ENCODE data around the gene RAB33B.

Gene RAB33B

DNA sequence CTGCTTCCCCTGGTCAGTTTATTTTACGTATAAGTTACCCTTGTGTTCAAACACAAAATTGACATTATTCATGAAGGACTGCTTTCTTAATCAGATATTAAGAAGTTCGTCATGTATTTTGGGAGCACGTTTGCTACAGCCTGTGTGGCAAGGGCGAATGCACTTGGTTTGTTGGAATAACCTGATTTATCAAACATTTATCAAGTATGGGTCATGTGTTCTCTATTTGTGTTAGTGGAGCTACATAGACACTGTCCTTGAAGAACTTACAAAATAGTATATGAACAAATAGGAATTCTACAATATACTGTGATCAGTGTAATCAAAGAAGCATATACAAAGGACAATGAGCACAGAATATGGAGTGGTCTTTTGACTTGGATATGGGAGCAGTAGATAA is 22.4 kb downstream of the RAB33B start:
- H3K36me3 ChIP-seq (replicated peaks; ENCODE audit: low read depth, low read length), result peaks cover 18% of the 10 kb centered on the region
- H3K79me2 ChIP-seq (ENCODE audit: low read length), result no peaks in the 10 kb centered on the region
- H3K4me3 ChIP-seq (ENCODE audit: low read length), result no peak overlapping the region
- no peaks in the 10 kb centered on the region for H3K27me3 ChIP-seq (ENCODE audit: low read depth, low read length)
- H4K20me1 ChIP-seq (ENCODE audit: insufficient read depth, low read length), result no peaks in the 10 kb centered on the region
- H3K27ac ChIP-seq (ENCODE audit: low read length), result no peak overlapping the region
- TF ChIP-seq, protein P1, sequence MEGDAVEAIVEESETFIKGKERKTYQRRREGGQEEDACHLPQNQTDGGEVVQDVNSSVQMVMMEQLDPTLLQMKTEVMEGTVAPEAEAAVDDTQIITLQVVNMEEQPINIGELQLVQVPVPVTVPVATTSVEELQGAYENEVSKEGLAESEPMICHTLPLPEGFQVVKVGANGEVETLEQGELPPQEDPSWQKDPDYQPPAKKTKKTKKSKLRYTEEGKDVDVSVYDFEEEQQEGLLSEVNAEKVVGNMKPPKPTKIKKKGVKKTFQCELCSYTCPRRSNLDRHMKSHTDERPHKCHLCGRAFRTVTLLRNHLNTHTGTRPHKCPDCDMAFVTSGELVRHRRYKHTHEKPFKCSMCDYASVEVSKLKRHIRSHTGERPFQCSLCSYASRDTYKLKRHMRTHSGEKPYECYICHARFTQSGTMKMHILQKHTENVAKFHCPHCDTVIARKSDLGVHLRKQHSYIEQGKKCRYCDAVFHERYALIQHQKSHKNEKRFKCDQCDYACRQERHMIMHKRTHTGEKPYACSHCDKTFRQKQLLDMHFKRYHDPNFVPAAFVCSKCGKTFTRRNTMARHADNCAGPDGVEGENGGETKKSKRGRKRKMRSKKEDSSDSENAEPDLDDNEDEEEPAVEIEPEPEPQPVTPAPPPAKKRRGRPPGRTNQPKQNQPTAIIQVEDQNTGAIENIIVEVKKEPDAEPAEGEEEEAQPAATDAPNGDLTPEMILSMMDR (IDR thresholded peaks at IDR 0.05; ENCODE audit: low read depth, low read length), result no peak
- no peak for TF ChIP-seq EZH2phosphoT487 (IDR thresholded peaks at IDR 0.05; ENCODE audit: low read depth)
- no peak overlapping the region for H3K9ac ChIP-seq (ENCODE audit: low read length)
- H3K4me2 ChIP-seq (ENCODE audit: low read length), result no peak overlapping the region
- peaks cover 16% of the 10 kb centered on the region for H3K4me1 ChIP-seq (ENCODE audit: low read length)
- H3K9me3 ChIP-seq (ENCODE audit: insufficient read depth, low read length), result 0 out of 2 replicates have a peak, but pooled peaks cover 3% of the 10 kb centered on the region
- H2AFZ ChIP-seq (ENCODE audit: low read depth, low read length), result no peak overlapping the region

DNA sequence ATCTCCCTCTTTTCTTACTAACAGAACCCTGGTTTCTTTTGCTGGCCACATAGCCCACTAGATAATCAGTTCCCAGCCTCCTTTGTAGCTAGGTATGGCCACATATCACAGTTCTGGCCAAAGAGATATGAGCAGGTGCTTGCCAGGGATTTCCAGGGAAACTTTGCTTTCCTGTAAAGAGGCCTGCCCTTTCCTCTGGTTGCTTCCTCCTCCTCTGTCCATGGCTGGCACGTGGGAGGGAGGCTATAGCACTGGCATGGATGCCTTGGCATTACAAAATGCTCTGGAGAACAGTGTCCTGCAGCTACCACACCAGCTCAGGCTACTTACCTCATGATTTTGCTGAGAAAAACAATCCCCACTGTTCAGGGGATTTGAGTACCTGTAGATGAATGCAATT is 27.5 kb downstream of the RAB33B start:
- Histone ChIP-seq H3K27me3 (ENCODE audit: low read depth, low read length) (no peaks in the 10 kb centered on the region), H3K9ac (ENCODE audit: low read length) (no peak overlapping the region), H3K36me3 (replicated peaks; ENCODE audit: low read depth, low read length) (no peaks in the 10 kb centered on the region), H3K79me2 (ENCODE audit: low read length) (no peaks in the 10 kb centered on the region), H3K4me3 (ENCODE audit: low read length) (no peak overlapping the region), H3K9me3 (ENCODE audit: insufficient read depth, low read length) (no peaks in the 10 kb centered on the region), H2AFZ (ENCODE audit: low read depth, low read length) (no peak overlapping the region), H4K20me1 (ENCODE audit: insufficient read depth, low read length) (no peaks in the 10 kb centered on the region), H3K4me2 (ENCODE audit: low read length) (no peak overlapping the region), H3K4me1 (ENCODE audit: low read length) (peaks cover 9% of the 10 kb centered on the region), H3K27ac (ENCODE audit: low read length) (no peak overlapping the region)
- no peak for TF ChIP-seq EZH2phosphoT487 (IDR thresholded peaks at IDR 0.05; ENCODE audit: low read depth)
- TF ChIP-seq, protein P1 (IDR thresholded peaks at IDR 0.05; ENCODE audit: low read depth, low read length), result no peak

DNA sequence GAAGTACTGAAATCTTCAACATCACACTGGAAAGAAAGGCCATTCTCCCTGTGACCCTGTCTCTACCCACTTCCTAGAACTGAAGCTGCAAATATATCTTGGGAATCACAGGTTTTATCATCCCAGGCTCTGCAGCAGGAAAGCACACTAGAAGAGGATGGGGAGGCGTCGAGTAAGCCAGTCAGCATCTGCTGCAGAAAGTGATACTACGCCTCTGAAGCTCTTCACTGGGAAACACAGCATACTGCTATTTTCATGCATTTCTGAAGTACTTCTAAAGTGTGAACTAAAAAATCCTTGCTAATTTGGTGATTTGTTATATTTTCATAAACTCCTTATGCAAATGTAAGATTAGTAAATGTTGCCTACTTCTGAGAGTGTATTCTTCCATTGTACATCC is 29.1 kb downstream of the RAB33B start:
- Histone ChIP-seq H3K9me3 (ENCODE audit: insufficient read depth, low read length) (no peaks in the 10 kb centered on the region), H3K27ac (ENCODE audit: low read length) (no peak overlapping the region), H3K27me3 (ENCODE audit: low read depth, low read length) (no peaks in the 10 kb centered on the region), H3K9ac (ENCODE audit: low read length) (no peak overlapping the region), H3K36me3 (replicated peaks; ENCODE audit: low read depth, low read length) (no peaks in the 10 kb centered on the region), H3K4me3 (ENCODE audit: low read length) (no peak overlapping the region), H3K4me2 (ENCODE audit: low read length) (no peak overlapping the region), H3K79me2 (ENCODE audit: low read length) (no peaks in the 10 kb centered on the region), H2AFZ (ENCODE audit: low read depth, low read length) (no peak overlapping the region), H4K20me1 (ENCODE audit: insufficient read depth, low read length) (no peaks in the 10 kb centered on the region), H3K4me1 (ENCODE audit: low read length) (peaks cover 9% of the 10 kb centered on the region)
- TF ChIP-seq EZH2phosphoT487 (IDR thresholded peaks at IDR 0.05; ENCODE audit: low read depth), result no peak
- TF ChIP-seq, protein P1 (IDR thresholded peaks at IDR 0.05; ENCODE audit: low read depth, low read length), result no peak

DNA sequence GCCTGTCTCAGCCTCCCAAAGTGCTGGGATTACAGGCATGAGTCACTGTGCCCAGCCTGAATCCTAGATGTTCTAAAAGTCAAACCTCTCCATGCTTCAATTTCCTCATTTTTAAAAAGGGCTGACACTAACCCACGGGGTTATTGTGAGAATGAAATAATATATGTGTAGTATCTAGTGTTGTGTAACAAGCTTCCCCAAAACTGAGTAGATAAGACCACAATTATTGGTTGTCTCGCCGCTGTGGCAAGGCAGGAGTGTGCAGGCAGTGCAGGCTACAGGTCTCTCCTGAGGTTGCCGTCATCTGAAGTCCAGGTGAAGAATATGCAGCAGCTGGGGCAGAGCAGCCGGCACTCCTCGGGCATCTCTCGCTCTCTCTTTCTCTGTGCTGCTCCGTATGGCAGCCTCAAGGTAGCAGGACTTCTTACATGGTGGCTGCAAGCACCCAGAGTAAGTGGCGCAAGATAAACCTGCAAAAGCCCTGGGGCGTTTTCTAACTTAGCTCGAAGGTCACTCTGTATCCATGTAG is 30.9 kb downstream of the RAB33B start:
- no peaks in the 10 kb centered on the region for H3K36me3 ChIP-seq (replicated peaks; ENCODE audit: low read depth, low read length)
- no peak overlapping the region for H3K27ac ChIP-seq (ENCODE audit: low read length)
- H3K9me3 ChIP-seq (ENCODE audit: insufficient read depth, low read length), result no peaks in the 10 kb centered on the region
- H4K20me1 ChIP-seq (ENCODE audit: insufficient read depth, low read length), result no peaks in the 10 kb centered on the region
- no peaks in the 10 kb centered on the region for H3K27me3 ChIP-seq (ENCODE audit: low read depth, low read length)
- no peaks in the 10 kb centered on the region for H3K79me2 ChIP-seq (ENCODE audit: low read length)
- no peak overlapping the region for H3K9ac ChIP-seq (ENCODE audit: low read length)
- H3K4me2 ChIP-seq (ENCODE audit: low read length), result no peak overlapping the region
- TF ChIP-seq EZH2phosphoT487 (IDR thresholded peaks at IDR 0.05; ENCODE audit: low read depth), result no peak
- TF ChIP-seq, protein P1 (IDR thresholded peaks at IDR 0.05; ENCODE audit: low read depth, low read length), result no peak
- no peak overlapping the region for H2AFZ ChIP-seq (ENCODE audit: low read depth, low read length)
- no peaks in the 10 kb centered on the region for H3K4me1 ChIP-seq (ENCODE audit: low read length)
- no peak overlapping the region for H3K4me3 ChIP-seq (ENCODE audit: low read length)

Data from OCI-LY3 (cell line).